OCI-LY1 (cell line): ENCODE results near the gene FBP2.

Source experiments
- CTCF ChIP-seq: fragments of 200-600 bp; sonication (generic), shearing (Covaris generic); IDR thresholded peaks from 2 replicates; pipeline ENCODE4 v1.5.1; 2017; ENCODE audit warnings: mild to moderate bottlenecking, antibody characterized with exemption, low read length, moderate library complexity, mixed read lengths
- EZH2 ChIP-seq: fragments of 200-600 bp; sonication (generic), shearing (Covaris generic); IDR thresholded peaks from 2 replicates; pipeline ENCODE4 v1.8.0; 2017; ENCODE audit warnings: borderline replicate concordance, mixed run types, mild to moderate bottlenecking, antibody characterized with exemption, low read length, moderate library complexity, mixed read lengths

GRCh38 chr9:94567271-94567670 lies 26.4 kb downstream of the FBP2 start:
- TF ChIP-seq CTCF = no peak
- no peak for TF ChIP-seq EZH2
